ENCODE measurements around the gene WHRN. TPM values are rescaled to one million over a fixed set of nuclear protein-coding genes. Genes with fewer than 3 reads are reported as not detected.

Gene WHRN
- total and polyA plus RNA-seq, 2 of the 13 experiments (the other 11 are each of a cell fraction or from before 2014, with no cell fraction given) = 2.3 to 5.3 TPM

DNA sequence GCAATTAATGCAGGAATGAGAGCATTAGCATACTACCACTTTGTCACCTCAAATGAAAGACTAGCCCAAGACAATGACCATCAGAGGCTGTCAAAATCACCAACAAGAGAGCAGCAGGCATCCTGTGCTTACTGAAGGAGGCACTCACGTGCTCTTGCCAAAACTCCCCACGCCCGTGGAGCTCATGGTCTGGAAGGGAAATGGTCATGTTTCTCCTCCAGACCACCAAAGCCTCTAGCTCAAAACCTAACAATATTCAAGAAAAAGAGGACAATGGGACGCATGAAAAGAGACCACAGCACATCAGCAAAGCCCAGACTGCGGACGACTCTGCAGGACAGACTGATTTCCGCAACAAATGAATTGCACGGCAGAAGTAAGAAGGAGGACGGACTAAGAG is 130.3 kb downstream of the WHRN start (continued):
- no peak for TF ChIP-seq MTF2 (CRISPR knock-in tag; IDR thresholded peaks at IDR 0.05; ENCODE audit: borderline replicate concordance)
- no peak for TF ChIP-seq PITX1 (CRISPR knock-in tag; IDR thresholded peaks at IDR 0.05)
- TF ChIP-seq ARID2 (CRISPR knock-in tag; IDR thresholded peaks at IDR 0.05; ENCODE audit: borderline replicate concordance) = no peak
- no peak for TF ChIP-seq ZIK1 (CRISPR knock-in tag; IDR thresholded peaks at IDR 0.05; ENCODE audit: borderline replicate concordance, low read depth)
- TF ChIP-seq, protein P1, sequence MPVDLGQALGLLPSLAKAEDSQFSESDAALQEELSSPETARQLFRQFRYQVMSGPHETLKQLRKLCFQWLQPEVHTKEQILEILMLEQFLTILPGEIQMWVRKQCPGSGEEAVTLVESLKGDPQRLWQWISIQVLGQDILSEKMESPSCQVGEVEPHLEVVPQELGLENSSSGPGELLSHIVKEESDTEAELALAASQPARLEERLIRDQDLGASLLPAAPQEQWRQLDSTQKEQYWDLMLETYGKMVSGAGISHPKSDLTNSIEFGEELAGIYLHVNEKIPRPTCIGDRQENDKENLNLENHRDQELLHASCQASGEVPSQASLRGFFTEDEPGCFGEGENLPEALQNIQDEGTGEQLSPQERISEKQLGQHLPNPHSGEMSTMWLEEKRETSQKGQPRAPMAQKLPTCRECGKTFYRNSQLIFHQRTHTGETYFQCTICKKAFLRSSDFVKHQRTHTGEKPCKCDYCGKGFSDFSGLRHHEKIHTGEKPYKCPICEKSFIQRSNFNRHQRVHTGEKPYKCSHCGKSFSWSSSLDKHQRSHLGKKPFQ (CRISPR knock-in tag; IDR thresholded peaks at IDR 0.05; ENCODE audit: insufficient replicate concordance) = no peak
- TF ChIP-seq ZNF354B (CRISPR knock-in tag; IDR thresholded peaks at IDR 0.05) = no peak
- no peak for TF ChIP-seq HNF4A (CRISPR knock-in tag; IDR thresholded peaks at IDR 0.05)
- TF ChIP-seq ZNF782 (CRISPR knock-in tag; IDR thresholded peaks at IDR 0.05; ENCODE audit: borderline replicate concordance) = no peak
- TF ChIP-seq GPN1 (CRISPR knock-in tag; IDR thresholded peaks at IDR 0.05; ENCODE audit: borderline replicate concordance) = no peak
- TF ChIP-seq ZNF629 (CRISPR knock-in tag; conservative IDR thresholded peaks at IDR 0.05) = no peak
- TF ChIP-seq, protein P2, sequence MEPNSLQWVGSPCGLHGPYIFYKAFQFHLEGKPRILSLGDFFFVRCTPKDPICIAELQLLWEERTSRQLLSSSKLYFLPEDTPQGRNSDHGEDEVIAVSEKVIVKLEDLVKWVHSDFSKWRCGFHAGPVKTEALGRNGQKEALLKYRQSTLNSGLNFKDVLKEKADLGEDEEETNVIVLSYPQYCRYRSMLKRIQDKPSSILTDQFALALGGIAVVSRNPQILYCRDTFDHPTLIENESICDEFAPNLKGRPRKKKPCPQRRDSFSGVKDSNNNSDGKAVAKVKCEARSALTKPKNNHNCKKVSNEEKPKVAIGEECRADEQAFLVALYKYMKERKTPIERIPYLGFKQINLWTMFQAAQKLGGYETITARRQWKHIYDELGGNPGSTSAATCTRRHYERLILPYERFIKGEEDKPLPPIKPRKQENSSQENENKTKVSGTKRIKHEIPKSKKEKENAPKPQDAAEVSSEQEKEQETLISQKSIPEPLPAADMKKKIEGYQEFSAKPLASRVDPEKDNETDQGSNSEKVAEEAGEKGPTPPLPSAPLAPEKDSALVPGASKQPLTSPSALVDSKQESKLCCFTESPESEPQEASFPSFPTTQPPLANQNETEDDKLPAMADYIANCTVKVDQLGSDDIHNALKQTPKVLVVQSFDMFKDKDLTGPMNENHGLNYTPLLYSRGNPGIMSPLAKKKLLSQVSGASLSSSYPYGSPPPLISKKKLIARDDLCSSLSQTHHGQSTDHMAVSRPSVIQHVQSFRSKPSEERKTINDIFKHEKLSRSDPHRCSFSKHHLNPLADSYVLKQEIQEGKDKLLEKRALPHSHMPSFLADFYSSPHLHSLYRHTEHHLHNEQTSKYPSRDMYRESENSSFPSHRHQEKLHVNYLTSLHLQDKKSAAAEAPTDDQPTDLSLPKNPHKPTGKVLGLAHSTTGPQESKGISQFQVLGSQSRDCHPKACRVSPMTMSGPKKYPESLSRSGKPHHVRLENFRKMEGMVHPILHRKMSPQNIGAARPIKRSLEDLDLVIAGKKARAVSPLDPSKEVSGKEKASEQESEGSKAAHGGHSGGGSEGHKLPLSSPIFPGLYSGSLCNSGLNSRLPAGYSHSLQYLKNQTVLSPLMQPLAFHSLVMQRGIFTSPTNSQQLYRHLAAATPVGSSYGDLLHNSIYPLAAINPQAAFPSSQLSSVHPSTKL (CRISPR knock-in tag; IDR thresholded peaks at IDR 0.05) = no peak
- TF ChIP-seq, protein P3, sequence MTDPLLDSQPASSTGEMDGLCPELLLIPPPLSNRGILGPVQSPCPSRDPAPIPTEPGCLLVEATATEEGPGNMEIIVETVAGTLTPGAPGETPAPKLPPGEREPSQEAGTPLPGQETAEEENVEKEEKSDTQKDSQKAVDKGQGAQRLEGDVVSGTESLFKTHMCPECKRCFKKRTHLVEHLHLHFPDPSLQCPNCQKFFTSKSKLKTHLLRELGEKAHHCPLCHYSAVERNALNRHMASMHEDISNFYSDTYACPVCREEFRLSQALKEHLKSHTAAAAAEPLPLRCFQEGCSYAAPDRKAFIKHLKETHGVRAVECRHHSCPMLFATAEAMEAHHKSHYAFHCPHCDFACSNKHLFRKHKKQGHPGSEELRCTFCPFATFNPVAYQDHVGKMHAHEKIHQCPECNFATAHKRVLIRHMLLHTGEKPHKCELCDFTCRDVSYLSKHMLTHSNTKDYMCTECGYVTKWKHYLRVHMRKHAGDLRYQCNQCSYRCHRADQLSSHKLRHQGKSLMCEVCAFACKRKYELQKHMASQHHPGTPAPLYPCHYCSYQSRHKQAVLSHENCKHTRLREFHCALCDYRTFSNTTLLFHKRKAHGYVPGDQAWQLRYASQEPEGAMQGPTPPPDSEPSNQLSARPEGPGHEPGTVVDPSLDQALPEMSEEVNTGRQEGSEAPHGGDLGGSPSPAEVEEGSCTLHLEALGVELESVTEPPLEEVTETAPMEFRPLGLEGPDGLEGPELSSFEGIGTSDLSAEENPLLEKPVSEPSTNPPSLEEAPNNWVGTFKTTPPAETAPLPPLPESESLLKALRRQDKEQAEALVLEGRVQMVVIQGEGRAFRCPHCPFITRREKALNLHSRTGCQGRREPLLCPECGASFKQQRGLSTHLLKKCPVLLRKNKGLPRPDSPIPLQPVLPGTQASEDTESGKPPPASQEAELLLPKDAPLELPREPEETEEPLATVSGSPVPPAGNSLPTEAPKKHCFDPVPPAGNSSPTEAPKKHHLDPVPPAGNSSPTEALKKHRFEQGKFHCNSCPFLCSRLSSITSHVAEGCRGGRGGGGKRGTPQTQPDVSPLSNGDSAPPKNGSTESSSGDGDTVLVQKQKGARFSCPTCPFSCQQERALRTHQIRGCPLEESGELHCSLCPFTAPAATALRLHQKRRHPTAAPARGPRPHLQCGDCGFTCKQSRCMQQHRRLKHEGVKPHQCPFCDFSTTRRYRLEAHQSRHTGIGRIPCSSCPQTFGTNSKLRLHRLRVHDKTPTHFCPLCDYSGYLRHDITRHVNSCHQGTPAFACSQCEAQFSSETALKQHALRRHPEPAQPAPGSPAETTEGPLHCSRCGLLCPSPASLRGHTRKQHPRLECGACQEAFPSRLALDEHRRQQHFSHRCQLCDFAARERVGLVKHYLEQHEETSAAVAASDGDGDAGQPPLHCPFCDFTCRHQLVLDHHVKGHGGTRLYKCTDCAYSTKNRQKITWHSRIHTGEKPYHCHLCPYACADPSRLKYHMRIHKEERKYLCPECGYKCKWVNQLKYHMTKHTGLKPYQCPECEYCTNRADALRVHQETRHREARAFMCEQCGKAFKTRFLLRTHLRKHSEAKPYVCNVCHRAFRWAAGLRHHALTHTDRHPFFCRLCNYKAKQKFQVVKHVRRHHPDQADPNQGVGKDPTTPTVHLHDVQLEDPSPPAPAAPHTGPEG (CRISPR knock-in tag; IDR thresholded peaks at IDR 0.05) = no peak
- TF ChIP-seq, protein P4, sequence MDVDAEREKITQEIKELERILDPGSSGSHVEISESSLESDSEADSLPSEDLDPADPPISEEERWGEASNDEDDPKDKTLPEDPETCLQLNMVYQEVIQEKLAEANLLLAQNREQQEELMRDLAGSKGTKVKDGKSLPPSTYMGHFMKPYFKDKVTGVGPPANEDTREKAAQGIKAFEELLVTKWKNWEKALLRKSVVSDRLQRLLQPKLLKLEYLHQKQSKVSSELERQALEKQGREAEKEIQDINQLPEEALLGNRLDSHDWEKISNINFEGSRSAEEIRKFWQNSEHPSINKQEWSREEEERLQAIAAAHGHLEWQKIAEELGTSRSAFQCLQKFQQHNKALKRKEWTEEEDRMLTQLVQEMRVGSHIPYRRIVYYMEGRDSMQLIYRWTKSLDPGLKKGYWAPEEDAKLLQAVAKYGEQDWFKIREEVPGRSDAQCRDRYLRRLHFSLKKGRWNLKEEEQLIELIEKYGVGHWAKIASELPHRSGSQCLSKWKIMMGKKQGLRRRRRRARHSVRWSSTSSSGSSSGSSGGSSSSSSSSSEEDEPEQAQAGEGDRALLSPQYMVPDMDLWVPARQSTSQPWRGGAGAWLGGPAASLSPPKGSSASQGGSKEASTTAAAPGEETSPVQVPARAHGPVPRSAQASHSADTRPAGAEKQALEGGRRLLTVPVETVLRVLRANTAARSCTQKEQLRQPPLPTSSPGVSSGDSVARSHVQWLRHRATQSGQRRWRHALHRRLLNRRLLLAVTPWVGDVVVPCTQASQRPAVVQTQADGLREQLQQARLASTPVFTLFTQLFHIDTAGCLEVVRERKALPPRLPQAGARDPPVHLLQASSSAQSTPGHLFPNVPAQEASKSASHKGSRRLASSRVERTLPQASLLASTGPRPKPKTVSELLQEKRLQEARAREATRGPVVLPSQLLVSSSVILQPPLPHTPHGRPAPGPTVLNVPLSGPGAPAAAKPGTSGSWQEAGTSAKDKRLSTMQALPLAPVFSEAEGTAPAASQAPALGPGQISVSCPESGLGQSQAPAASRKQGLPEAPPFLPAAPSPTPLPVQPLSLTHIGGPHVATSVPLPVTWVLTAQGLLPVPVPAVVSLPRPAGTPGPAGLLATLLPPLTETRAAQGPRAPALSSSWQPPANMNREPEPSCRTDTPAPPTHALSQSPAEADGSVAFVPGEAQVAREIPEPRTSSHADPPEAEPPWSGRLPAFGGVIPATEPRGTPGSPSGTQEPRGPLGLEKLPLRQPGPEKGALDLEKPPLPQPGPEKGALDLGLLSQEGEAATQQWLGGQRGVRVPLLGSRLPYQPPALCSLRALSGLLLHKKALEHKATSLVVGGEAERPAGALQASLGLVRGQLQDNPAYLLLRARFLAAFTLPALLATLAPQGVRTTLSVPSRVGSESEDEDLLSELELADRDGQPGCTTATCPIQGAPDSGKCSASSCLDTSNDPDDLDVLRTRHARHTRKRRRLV (CRISPR knock-in tag; IDR thresholded peaks at IDR 0.05) = no peak

Data from HepG2 (cell line).